Measurements from ENCODE around the gene SIGLEC9.

Gene SIGLEC9

GRCh38 chr19:51173681-51174080 lies 49.0 kb downstream of the SIGLEC9 start:
- no peak for DNase-seq (ENCODE audit: low spot score)
- FAIRE-seq = no peak

GRCh38 chr19:51179256-51179655 lies 54.5 kb downstream of the SIGLEC9 start:
- FAIRE-seq = no peak
- DNase-seq (ENCODE audit: low spot score) = no peak
